SU-DHL-6 (cell line): ENCODE data around the gene PRKD2.

Experiments used
- H2AFZ ChIP-seq: fragments of 200-600 bp; sonication (generic); 2 replicates; pipeline ENCODE4 v1.6.1; 2014; ENCODE audit warnings: low read depth, mild to moderate bottlenecking, moderate library complexity, mixed read lengths, antibody characterized with exemption, low read length; ENCODE audit not compliant: severe bottlenecking
- H3F3A ChIP-seq: fragments of 200-600 bp; shearing (Covaris generic); 2 replicates; pipeline ENCODE4 v1.6.0; 2016; ENCODE audit warnings: antibody characterized with exemption, mild to moderate bottlenecking; ENCODE audit not compliant: insufficient read depth
- H3K27ac ChIP-seq: fragments of 200-600 bp; sonication (generic); 2 replicates; pipeline ENCODE4 v1.5.1; 2016; ENCODE audit warnings: low read depth, mild to moderate bottlenecking, low read length, moderate library complexity, mixed read lengths
- H3K27me3 ChIP-seq: fragments of 200-600 bp; sonication (generic), shearing (Covaris generic); 2 replicates; pipeline ENCODE4 v1.6.0; 2014; ENCODE audit warnings: mild to moderate bottlenecking, low read length
- H3K36me3 ChIP-seq: fragments of 200-600 bp; sonication (generic); 2 replicates; pipeline ENCODE4 v1.6.1; 2014; ENCODE audit warnings: mild to moderate bottlenecking, low read length, mixed read lengths
- H3K4me2 ChIP-seq: fragments of 300-600, 200-600 bp; shearing (Covaris generic), sonication (generic); 2 replicates; pipeline ENCODE4 v1.6.0; 2014; ENCODE audit warnings: low read length, low read depth, mild to moderate bottlenecking; ENCODE audit not compliant: poor library complexity, severe bottlenecking
- H3K4me3 ChIP-seq: fragments of 200-600 bp; sonication (generic); 2 replicates; pipeline ENCODE4 v1.5.1; 2014; ENCODE audit warnings: antibody characterized with exemption, low read length, mild to moderate bottlenecking, mixed read lengths; ENCODE audit not compliant: insufficient read depth, poor library complexity, severe bottlenecking
- H3K79me2 ChIP-seq: fragments of 200-600 bp; sonication (generic); 2 replicates; pipeline ENCODE4 v1.6.1; 2014; ENCODE audit warnings: mild to moderate bottlenecking, low read length, moderate library complexity; ENCODE audit not compliant: insufficient read depth
- H3K9ac ChIP-seq: fragments of 200-600 bp; sonication (generic); 2 replicates; pipeline ENCODE4 v1.7.0; 2014; ENCODE audit warnings: mild to moderate bottlenecking, low read length
- H3K9me2 ChIP-seq: fragments of 200-600 bp; sonication (generic); replicated peaks from 2 replicates; pipeline ENCODE4 v1.6.1; 2014; ENCODE audit warnings: low read length; ENCODE audit not compliant: insufficient read depth
- H3K9me3 ChIP-seq: fragments of 200-600 bp; sonication (generic); 2 replicates; pipeline ENCODE4 v1.6.1; 2014; ENCODE audit warnings: low read length, mixed read lengths; ENCODE audit not compliant: insufficient read depth
- H4K20me1 ChIP-seq: fragments of 200-600 bp; sonication (generic); 2 replicates; pipeline ENCODE4 v1.6.1; 2014; ENCODE audit warnings: low read depth, mild to moderate bottlenecking, antibody characterized with exemption, low read length, moderate library complexity, mixed read lengths
- CTCF ChIP-seq: fragments of 200-600 bp; sonication (generic); IDR thresholded peaks from one replicate; pipeline ENCODE4 v1.5.1; 2017; ENCODE audit warnings: antibody characterized with exemption, mild to moderate bottlenecking, low read length, moderate library complexity; ENCODE audit not compliant: insufficient read depth, poor library complexity, severe bottlenecking
- EZH2phosphoT487 ChIP-seq: fragments of 200-600 bp; sonication (generic), shearing (Covaris generic); conservative IDR thresholded peaks from 2 replicates; pipeline ENCODE4 v1.6.1; 2018; ENCODE audit warnings: mild to moderate bottlenecking, antibody characterized with exemption, low read length, moderate library complexity, mixed read lengths

Gene PRKD2

GRCh38 chr19:46691104-46691503, 25.8 kb downstream of the PRKD2 start:
- Histone ChIP-seq H3K27ac (no peak overlapping the region), H3K9me2 (no peaks in the 10 kb centered on the region), H3K79me2 (no peaks in the 10 kb centered on the region), H3K36me3 (peaks cover 17% of the 10 kb centered on the region), H3K4me3 (no peak overlapping the region), H3F3A (no peaks in the 10 kb centered on the region), H4K20me1 (no peaks in the 10 kb centered on the region), H2AFZ (no peak overlapping the region), H3K9ac (no peak overlapping the region), H3K4me2 (no peak overlapping the region), H3K9me3 (no peaks in the 10 kb centered on the region), H3K27me3 (no peaks in the 10 kb centered on the region)
- no peak for TF ChIP-seq CTCF
- no peak for TF ChIP-seq EZH2phosphoT487

- Histone ChIP-seq H3K27me3 (no peaks in the 10 kb centered on the region), H3K4me3 (no peak overlapping the region), H3K79me2 (no peaks in the 10 kb centered on the region), H3K9me3 (no peaks in the 10 kb centered on the region), H2AFZ (no peak overlapping the region), H4K20me1 (no peaks in the 10 kb centered on the region), H3K9me2 (no peaks in the 10 kb centered on the region), H3K4me2 (no peak overlapping the region), H3K36me3 (peaks cover 17% of the 10 kb centered on the region), H3K27ac (no peak overlapping the region), H3F3A (no peaks in the 10 kb centered on the region), H3K9ac (no peak overlapping the region)
- TF ChIP-seq EZH2phosphoT487 (no peak), CTCF (no peak)
Observed at GRCh38 chr19:46689358-46689757, 27.6 kb downstream of the PRKD2 start.

GRCh38 chr19:46687438-46688145, 29.3 kb downstream of the PRKD2 start:
- peaks cover 13% of the 10 kb centered on the region for H3K36me3 ChIP-seq
- TF ChIP-seq EZH2phosphoT487 = no peak
- TF ChIP-seq CTCF = no peak

More at GRCh38 chr19:46687438-46688145, 29.3 kb downstream of the PRKD2 start:
- H3K27ac ChIP-seq = no peak overlapping the region
- H3K9me2 ChIP-seq = no peaks in the 10 kb centered on the region
- H3K27me3 ChIP-seq = no peaks in the 10 kb centered on the region
- H2AFZ ChIP-seq = no peak overlapping the region
- no peaks in the 10 kb centered on the region for H4K20me1 ChIP-seq
- no peak overlapping the region for H3K4me2 ChIP-seq
- no peak overlapping the region for H3K9ac ChIP-seq
- no peaks in the 10 kb centered on the region for H3K9me3 ChIP-seq
- no peak overlapping the region for H3K4me3 ChIP-seq
- no peaks in the 10 kb centered on the region for H3K79me2 ChIP-seq
- H3F3A ChIP-seq = no peaks in the 10 kb centered on the region
